Stimulated activated CD4-positive, alpha-beta T cell treated with anti-CD3 and anti-CD28 coated beads, TNF-alpha, amount 100 ng/mL, for 48 hours (primary cell): Measurements from ENCODE around the gene DMD.
"Not testable (repeated sequence)": the region's sequence is repeated elsewhere in the genome, so short reads cannot be mapped to it uniquely, and the experiment has no call there.

Experiments
- DNase-seq, 3 donors: peaks; one replicate each; pipeline ENCODE4 v3.0.0-alpha.2; 2020; ENCODE audit warnings: low read depth in 3 of 3

DMD gene

GRCh38 chrX:31440546-31440945 lies 1770.8 kb downstream of the DMD start:
- no peak for DNase-seq

- no peak for DNase-seq
Measured at GRCh38 chrX:31436424-31436823, 1774.9 kb downstream of the DMD start.

GRCh38 chrX:31435592-31435991 lies 1775.8 kb downstream of the DMD start:
- no peak for DNase-seq

GRCh38 chrX:31433856-31434255 lies 1777.5 kb downstream of the DMD start:
- DNase-seq, result no peak

- no peak for DNase-seq
Measured at GRCh38 chrX:31429915-31430314, 1781.4 kb downstream of the DMD start.

- peak in 1 of 3 donors; percentile 1 for DNase-seq
Measured at GRCh38 chrX:31423609-31424189, 1787.7 kb downstream of the DMD start.

- DNase-seq, result no peak
Measured at GRCh38 chrX:31421441-31421840, 1789.9 kb downstream of the DMD start.

- no peak for DNase-seq
Measured at GRCh38 chrX:31420711-31421151, 1790.6 kb downstream of the DMD start.

GRCh38 chrX:31420302-31420701 lies 1791.0 kb downstream of the DMD start:
- no peak for DNase-seq

GRCh38 chrX:31397119-31397518 lies 1814.2 kb downstream of the DMD start:
- DNase-seq, result no peak

GRCh38 chrX:31392513-31392912 lies 1818.8 kb downstream of the DMD start:
- DNase-seq, result no peak

GRCh38 chrX:31388946-31389345 lies 1822.4 kb downstream of the DMD start:
- DNase-seq, result no peak

GRCh38 chrX:31384471-31384870 lies 1826.9 kb downstream of the DMD start:
- no peak for DNase-seq

- DNase-seq, result no peak
Measured at GRCh38 chrX:31383991-31384390, 1827.4 kb downstream of the DMD start.

GRCh38 chrX:31378973-31379372 lies 1832.4 kb downstream of the DMD start:
- not testable (repeated sequence) for DNase-seq

- not testable (repeated sequence) for DNase-seq
Measured at GRCh38 chrX:31377821-31378220, 1833.5 kb downstream of the DMD start.

- DNase-seq, result no peak
Measured at GRCh38 chrX:31376408-31377022, 1834.8 kb downstream of the DMD start.

- DNase-seq, result no peak
Measured at GRCh38 chrX:31374786-31375185, 1836.6 kb downstream of the DMD start.

- no peak for DNase-seq
Measured at GRCh38 chrX:31371956-31372355, 1839.4 kb downstream of the DMD start.

GRCh38 chrX:31367816-31368215 lies 1843.5 kb downstream of the DMD start:
- no peak for DNase-seq

- DNase-seq, result no peak
Measured at GRCh38 chrX:31366041-31366440, 1845.3 kb downstream of the DMD start.

- no peak for DNase-seq
Measured at GRCh38 chrX:31356275-31357212, 1854.8 kb downstream of the DMD start.
